HFFc6 (cell line): ENCODE results near the gene LGR6. TPM values are rescaled to one million over a fixed set of nuclear protein-coding genes. Genes with fewer than 3 reads are reported as not detected.

Source experiments
- DNase-seq: peaks from one replicate; pipeline ENCODE4 v3.0.0-alpha.2; 2018
- H3K27ac Mint-ChIP-seq: 2 replicates; pipeline ENCODE4 v1.8.0; 2020; ENCODE audit warnings: mild to moderate bottlenecking, mixed read lengths
- H3K27me3 Mint-ChIP-seq: 2 replicates; pipeline ENCODE4 v1.8.0; 2021; ENCODE audit warnings: mild to moderate bottlenecking, moderate library complexity, mixed read lengths; ENCODE audit not compliant: insufficient read depth
- H3K36me3 Mint-ChIP-seq: 2 replicates; pipeline ENCODE4 v1.8.0; 2021; ENCODE audit warnings: low read depth, mixed read lengths
- H3K4me1 Mint-ChIP-seq: 2 replicates; pipeline ENCODE4 v1.8.0; 2020; ENCODE audit warnings: low read depth, mixed read lengths
- H3K4me3 Mint-ChIP-seq: 2 replicates; pipeline ENCODE4 v1.8.0; 2020; ENCODE audit warnings: mild to moderate bottlenecking, moderate library complexity, mixed read lengths
- H3K9me3 Mint-ChIP-seq: 2 replicates; pipeline ENCODE4 v1.8.0; 2020; ENCODE audit warnings: mild to moderate bottlenecking, mixed read lengths
- CTCF ChIP-seq: fragments of 200-600 bp; sonication (generic); IDR thresholded peaks from 2 replicates; pipeline ENCODE4 v1.5.0; 2021; ENCODE audit warnings: antibody characterized with exemption, mild to moderate bottlenecking
- total RNA-seq, 6 experiments: library from RNA; stranded (reverse); fragmentation: NEBNext Ultra II Directional; extraction: Animal tissue kit (Norgen Biotek cat#: 25700); gene quantifications; 2 replicates in 1 of 6; 3 replicates in 5 of 6; pipeline ENCODE4 v1.2.3, GENCODE V29; 2021

LGR6 gene
- total RNA-seq, 6 experiments from 2014 or later, result not detected

GRCh38 chr1:202283991-202284390, 90.4 kb downstream of the LGR6 start:
- Mint-ChIP-seq H3K27me3 (peaks cover 12% of the 10 kb centered on the region), H3K27ac (peak overlapping the region; percentile 26; the same call in 1 of the 2 replicates)
- DNase-seq, result peak; percentile 80

DNA sequence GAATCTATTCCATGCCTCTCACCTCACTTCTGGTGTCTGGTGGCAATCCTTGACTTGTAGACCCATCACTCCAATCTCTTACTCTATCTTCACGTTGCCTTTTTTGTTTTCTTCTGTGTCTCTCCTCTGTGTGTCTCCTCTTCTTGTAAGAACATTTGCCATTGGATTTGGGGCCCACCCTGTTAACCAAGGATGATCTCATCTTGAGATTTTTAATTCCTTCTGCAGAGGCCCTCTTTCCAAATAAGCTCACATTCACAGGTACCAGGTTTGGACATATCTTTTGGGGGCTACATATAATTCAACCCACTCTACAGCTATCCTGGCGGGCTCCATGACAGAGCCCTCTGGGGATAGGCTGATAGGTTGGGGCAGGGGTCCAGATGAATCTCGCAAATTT, 92.3 kb downstream of the LGR6 start:
- Mint-ChIP-seq H3K4me3 (no peak overlapping the region), H3K27ac (no peak overlapping the region), H3K36me3 (no peaks in the 10 kb centered on the region), H3K9me3 (no peaks in the 10 kb centered on the region), H3K27me3 (peaks cover 29% of the 10 kb centered on the region), H3K4me1 (peaks cover 68% of the 10 kb centered on the region)
- TF ChIP-seq CTCF, result no peak
- no peak for DNase-seq

More at GRCh38 chr1:202283991-202284390, 90.4 kb downstream of the LGR6 start:
- peak overlapping the region; percentile 3; the same call in 1 of the 2 replicates for H3K4me3 Mint-ChIP-seq
- TF ChIP-seq CTCF, result no peak
- no peaks in the 10 kb centered on the region for H3K9me3 Mint-ChIP-seq
- H3K36me3 Mint-ChIP-seq, result no peaks in the 10 kb centered on the region
- H3K4me1 Mint-ChIP-seq, result peaks cover 88% of the 10 kb centered on the region

GRCh38 chr1:202286622-202287097, 93.1 kb downstream of the LGR6 start:
- DNase-seq, result peak; percentile 85
- H3K4me3 Mint-ChIP-seq, result peak overlapping the region; percentile 10; the same call in 1 of the 2 replicates

DNA sequence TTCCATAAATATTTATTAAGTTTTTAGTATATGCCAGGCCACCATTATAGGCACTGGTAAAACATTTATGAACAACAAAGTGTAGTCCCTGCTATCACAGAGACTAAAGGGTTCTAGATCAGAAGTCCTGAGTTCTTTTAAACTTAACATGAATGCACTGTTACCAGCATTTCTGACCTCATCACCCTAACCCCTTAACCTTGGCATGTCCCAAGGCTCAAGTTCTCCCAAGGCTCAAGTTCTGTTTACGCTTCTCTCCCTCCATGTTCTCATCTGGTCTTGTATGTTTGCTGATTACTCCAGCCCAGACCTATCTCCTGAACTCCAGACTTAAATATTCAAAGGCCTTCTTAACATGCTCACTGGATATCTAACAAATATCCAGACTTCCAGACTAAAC, 93.6 kb downstream of the LGR6 start:
- no peak for DNase-seq
- no peak overlapping the region for H3K27ac Mint-ChIP-seq

More at GRCh38 chr1:202286622-202287097, 93.1 kb downstream of the LGR6 start:
- TF ChIP-seq CTCF, result 0 out of 2 replicates have a peak, but pooled peaks have one; percentile 19
- Mint-ChIP-seq H3K36me3 (no peaks in the 10 kb centered on the region), H3K27ac (no peak overlapping the region), H3K9me3 (no peaks in the 10 kb centered on the region), H3K4me1 (peaks cover 62% of the 10 kb centered on the region), H3K27me3 (peaks cover 34% of the 10 kb centered on the region)

GRCh38 chr1:202288177-202288576, 94.6 kb downstream of the LGR6 start:
- Mint-ChIP-seq H3K27ac (no peak overlapping the region), H3K9me3 (no peaks in the 10 kb centered on the region), H3K36me3 (no peaks in the 10 kb centered on the region), H3K4me1 (peaks cover 62% of the 10 kb centered on the region), H3K4me3 (no peak overlapping the region), H3K27me3 (peaks cover 35% of the 10 kb centered on the region)
- no peak for TF ChIP-seq CTCF
- DNase-seq, result no peak

More for the DNA sequence above, 93.6 kb downstream of the LGR6 start:
- peaks cover 35% of the 10 kb centered on the region for H3K27me3 Mint-ChIP-seq
- H3K4me3 Mint-ChIP-seq, result no peak overlapping the region
- TF ChIP-seq CTCF, result no peak
- no peaks in the 10 kb centered on the region for H3K36me3 Mint-ChIP-seq
- H3K4me1 Mint-ChIP-seq, result peaks cover 62% of the 10 kb centered on the region
- H3K9me3 Mint-ChIP-seq, result no peaks in the 10 kb centered on the region

DNA sequence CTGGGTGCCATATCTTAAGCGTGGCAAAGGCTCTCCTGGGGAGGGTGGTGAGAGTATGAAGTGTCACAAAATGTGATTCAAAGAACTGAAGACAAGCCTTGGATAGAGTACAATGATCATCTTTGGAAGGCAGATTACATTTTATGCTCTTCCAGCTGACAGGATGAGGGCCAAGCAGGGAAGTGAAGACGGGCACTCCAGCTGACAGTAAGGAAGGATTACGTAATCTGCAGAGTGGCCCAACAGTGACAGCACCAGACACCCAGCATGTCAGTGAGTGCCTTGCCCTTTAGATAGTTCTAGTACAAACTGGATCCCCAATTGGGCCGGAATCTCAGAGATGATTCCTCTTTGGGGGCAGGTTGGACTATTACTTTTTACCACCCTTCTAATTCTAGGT, 95.4 kb downstream of the LGR6 start:
- no peak for TF ChIP-seq CTCF
- Mint-ChIP-seq H3K4me3 (no peak overlapping the region), H3K27ac (no peak overlapping the region), H3K36me3 (no peaks in the 10 kb centered on the region), H3K9me3 (no peaks in the 10 kb centered on the region), H3K27me3 (peaks cover 35% of the 10 kb centered on the region), H3K4me1 (peaks cover 62% of the 10 kb centered on the region)
- DNase-seq, result no peak
